Effector memory CD8-positive, alpha-beta T cell (primary cell): Measurements from ENCODE around the gene GALNT11.
"Not testable (repeated sequence)": the region's sequence is repeated elsewhere in the genome, so short reads cannot be mapped to it uniquely, and the experiment has no call there.

Experiments
- ATAC-seq: fragments of 150-1000 bp; cut with Tn5 transposase; replicated peaks from 2 replicates; pipeline ENCODE4 v1.10.0; 2021; ENCODE audit warnings: mild to moderate bottlenecking, moderate library complexity
- DNase-seq, 3 experiments: peaks; one replicate each; pipeline ENCODE4 v3.0.0; 2021
- H3K27ac Mint-ChIP-seq, 2 donors: one replicate each; pipeline ENCODE4 v1.8.0; 2022; ENCODE audit warnings: mild to moderate bottlenecking in 2 of 2, mixed read lengths in 2 of 2, moderate library complexity in 2 of 2
- H3K27me3 Mint-ChIP-seq, 2 donors: one replicate each; pipeline ENCODE4 v1.8.0; 2022; ENCODE audit warnings: mixed read lengths in 2 of 2
- H3K36me3 Mint-ChIP-seq: one replicate; pipeline ENCODE4 v1.8.0; 2022; ENCODE audit warnings: mild to moderate bottlenecking, moderate library complexity, mixed read lengths; ENCODE audit not compliant: insufficient read depth
- H3K4me1 Mint-ChIP-seq, 2 donors: one replicate each; pipeline ENCODE4 v1.8.0; 2022; ENCODE audit warnings: low read depth in 2 of 2, mixed read lengths in 2 of 2
- H3K4me3 Mint-ChIP-seq, 2 donors: one replicate each; pipeline ENCODE4 v1.8.0; 2022; ENCODE audit warnings: mild to moderate bottlenecking in 2 of 2, mixed read lengths in 2 of 2, moderate library complexity in 2 of 2
- H3K9me3 Mint-ChIP-seq, 2 donors: one replicate each; pipeline ENCODE4 v1.8.0; 2022; ENCODE audit warnings: mixed read lengths in 2 of 2

GALNT11 gene

GRCh38 chr7:152043086-152043485 is 17.6 kb downstream of the GALNT11 start:
- peaks cover 9 to 30% of the 10 kb centered on the region in 2 donors for H3K4me1 Mint-ChIP-seq
- not testable (repeated sequence) for H3K36me3 Mint-ChIP-seq, H3K4me3 Mint-ChIP-seq, ATAC-seq, DNase-seq, H3K9me3 Mint-ChIP-seq, H3K27me3 Mint-ChIP-seq
- H3K27ac Mint-ChIP-seq: peak overlapping the region in 1 of 2 donors; percentile 47

- ATAC-seq, H3K27ac Mint-ChIP-seq, H3K27me3 Mint-ChIP-seq, DNase-seq, H3K4me3 Mint-ChIP-seq, H3K9me3 Mint-ChIP-seq, H3K36me3 Mint-ChIP-seq: not testable (repeated sequence)
- peaks cover 15 to 44% of the 10 kb centered on the region in 2 donors for H3K4me1 Mint-ChIP-seq
Observed at GRCh38 chr7:152044909-152045308, 19.4 kb downstream of the GALNT11 start.

DNA sequence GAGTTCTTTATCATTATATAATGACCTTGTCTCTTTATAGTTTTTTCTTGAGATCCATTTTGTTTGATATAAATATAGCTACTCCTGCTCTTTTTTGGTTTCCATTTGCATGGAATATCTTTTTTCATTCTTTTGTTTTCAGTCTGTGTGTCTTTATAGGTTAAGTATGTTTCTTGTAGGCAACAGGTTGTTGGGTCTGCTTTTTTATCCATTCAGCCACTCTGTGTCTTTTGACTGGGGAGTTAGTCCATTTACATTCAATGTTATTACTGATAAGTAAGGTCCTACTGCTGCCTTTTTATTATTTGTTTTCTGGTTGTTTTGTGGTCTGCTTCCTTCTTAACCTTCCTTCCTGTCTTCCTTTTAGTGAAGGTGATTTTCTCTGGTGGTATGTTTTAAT is 21.1 kb downstream of the GALNT11 start:
- H3K36me3 Mint-ChIP-seq: peaks cover 2% of the 10 kb centered on the region
- H3K27ac Mint-ChIP-seq: no peak overlapping the region
- DNase-seq (no peak), ATAC-seq (no peak)
- peak overlapping the region in 1 of 2 donors; percentile 20 for H3K4me3 Mint-ChIP-seq
- H3K27me3 Mint-ChIP-seq: no peaks in the 10 kb centered on the region
- peaks cover 18 to 44% of the 10 kb centered on the region in 2 donors for H3K4me1 Mint-ChIP-seq
- H3K9me3 Mint-ChIP-seq: peaks cover 0 to 8% of the 10 kb centered on the region in 2 donors

DNA sequence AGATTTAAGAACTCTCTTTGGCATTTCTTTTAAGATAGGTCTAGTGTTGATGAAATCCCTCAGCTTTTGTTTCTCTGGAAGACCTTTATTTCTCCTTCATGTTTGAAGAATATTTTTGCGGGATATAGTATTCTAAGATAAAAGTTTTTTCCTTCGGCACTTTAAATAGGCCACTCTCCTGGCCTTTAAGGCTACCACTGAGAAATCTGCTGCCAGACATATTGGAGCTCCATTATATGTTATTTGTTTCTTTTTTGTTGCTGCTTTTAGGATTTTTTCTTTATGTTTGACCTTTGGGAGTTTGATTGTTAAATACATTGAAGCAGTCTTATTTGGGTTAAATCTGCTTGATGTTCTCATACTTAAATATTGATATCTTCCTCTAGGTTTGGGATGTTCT is 22.6 kb downstream of the GALNT11 start:
- Mint-ChIP-seq H3K27ac (peak overlapping the region in 1 of 2 donors; percentile 20), H3K9me3 (peaks cover 0 to 8% of the 10 kb centered on the region in 2 donors), H3K4me1 (peaks cover 23 to 48% of the 10 kb centered on the region in 2 donors), H3K4me3 (no peak overlapping the region), H3K27me3 (no peaks in the 10 kb centered on the region), H3K36me3 (peaks cover 2% of the 10 kb centered on the region)
- DNase-seq (no peak), ATAC-seq (no peak)

- peaks cover 5% of the 10 kb centered on the region for H3K36me3 Mint-ChIP-seq
- no peak overlapping the region for H3K4me3 Mint-ChIP-seq
- H3K27ac Mint-ChIP-seq: no peak overlapping the region
- peaks cover 27 to 48% of the 10 kb centered on the region in 2 donors for H3K4me1 Mint-ChIP-seq
- ATAC-seq (no peak), DNase-seq (no peak)
- H3K27me3 Mint-ChIP-seq: no peaks in the 10 kb centered on the region
- H3K9me3 Mint-ChIP-seq: peaks cover 0 to 4% of the 10 kb centered on the region in 2 donors
Observed at GRCh38 chr7:152050547-152050971, 25.1 kb downstream of the GALNT11 start.

DNA sequence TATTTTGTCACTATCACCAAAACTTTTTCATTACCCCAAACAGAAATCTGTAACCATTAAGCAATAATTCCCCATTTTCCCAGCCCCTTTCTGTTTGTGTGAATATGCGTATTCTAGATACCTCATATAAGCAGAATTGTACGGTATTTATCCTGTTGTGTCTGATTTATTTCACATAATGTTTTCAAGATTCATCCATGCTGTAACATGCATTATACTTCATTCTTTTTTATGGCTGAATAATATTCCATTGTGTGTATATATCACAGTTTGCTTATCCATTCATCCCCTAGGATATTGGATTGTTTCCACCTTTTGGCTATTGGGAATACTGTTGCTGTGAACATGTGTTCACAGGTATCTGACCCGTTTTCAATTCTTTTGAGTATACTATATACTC is 26.5 kb downstream of the GALNT11 start:
- no peak for DNase-seq
- H3K4me1 Mint-ChIP-seq: peaks cover 21 to 37% of the 10 kb centered on the region in 2 donors
- H3K27ac Mint-ChIP-seq: no peak overlapping the region

DNA sequence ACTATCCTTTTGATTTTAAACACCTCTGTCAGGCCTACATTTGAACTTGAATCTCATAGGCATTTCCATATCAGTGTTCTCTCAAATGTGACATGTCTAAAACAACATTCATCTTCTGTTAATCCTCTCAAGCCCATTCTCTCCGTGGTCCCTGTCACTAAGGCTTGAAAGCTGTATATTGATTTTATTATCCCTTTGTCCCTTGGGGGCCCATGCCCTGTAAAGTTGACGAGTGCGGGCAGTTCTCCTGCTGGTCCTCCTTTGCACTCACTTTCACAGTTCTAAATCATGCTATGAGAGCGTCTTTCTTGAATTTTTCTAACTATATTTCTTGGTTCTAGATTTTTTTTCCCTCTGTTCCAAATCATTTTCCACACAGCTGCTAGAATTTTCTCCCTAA is 27.3 kb downstream of the GALNT11 start:
- no peak for ATAC-seq
- Mint-ChIP-seq H3K4me3 (no peak overlapping the region), H3K27ac (no peak overlapping the region), H3K4me1 (peaks cover 24 to 40% of the 10 kb centered on the region in 2 donors), H3K36me3 (peaks cover 3% of the 10 kb centered on the region), H3K9me3 (no peaks in the 10 kb centered on the region), H3K27me3 (no peaks in the 10 kb centered on the region)
- no peak for DNase-seq

More for the DNA sequence above, 26.5 kb downstream of the GALNT11 start:
- H3K36me3 Mint-ChIP-seq: peaks cover 5% of the 10 kb centered on the region
- H3K27me3 Mint-ChIP-seq: no peaks in the 10 kb centered on the region
- no peaks in the 10 kb centered on the region for H3K9me3 Mint-ChIP-seq
- H3K4me3 Mint-ChIP-seq: no peak overlapping the region
- no peak for ATAC-seq

DNA sequence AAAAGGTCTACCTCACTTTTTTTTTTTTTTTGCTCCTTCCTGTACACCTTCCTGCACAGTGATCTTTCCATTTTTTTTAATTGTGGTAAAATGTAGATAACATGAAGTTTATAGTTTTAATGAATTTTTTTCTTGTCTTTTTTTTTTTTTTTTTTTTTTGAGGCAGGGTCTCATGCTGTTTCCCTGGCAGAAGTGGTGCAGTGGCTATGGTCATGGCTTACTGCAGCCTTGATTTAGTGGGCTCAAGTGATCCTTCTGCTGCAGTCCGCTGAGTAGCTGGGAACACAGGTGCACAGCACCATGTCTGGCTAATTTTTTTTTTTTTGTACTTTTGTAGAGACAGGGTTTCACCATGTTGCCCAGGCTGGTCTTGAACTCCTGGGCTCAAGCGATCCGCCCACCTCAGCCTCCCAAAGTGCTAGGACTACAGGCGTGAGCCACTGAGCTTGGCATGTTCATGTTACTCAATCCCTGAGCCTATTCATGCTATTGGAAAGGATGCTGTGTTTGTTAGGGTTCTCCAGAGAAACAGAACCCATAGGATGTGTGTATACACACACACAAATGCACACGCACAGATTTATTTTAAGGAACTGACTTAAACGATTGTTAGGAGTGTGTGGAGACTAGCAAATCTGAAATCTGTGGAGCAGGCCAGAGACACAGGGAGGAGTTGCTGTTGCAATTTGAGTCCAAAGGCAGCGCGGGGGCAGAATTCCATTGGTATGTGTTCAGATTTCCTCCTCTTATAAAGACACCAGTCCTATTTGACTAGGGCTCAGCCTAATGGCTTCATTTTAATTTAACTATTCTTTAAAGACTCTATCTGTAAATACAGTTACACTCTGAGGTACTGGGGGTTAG is 29.1 kb downstream of the GALNT11 start:
- no peak for DNase-seq
- H3K4me3 Mint-ChIP-seq: no peak overlapping the region
- peaks cover 12% of the 10 kb centered on the region for H3K36me3 Mint-ChIP-seq
- peaks cover 22 to 40% of the 10 kb centered on the region in 2 donors for H3K4me1 Mint-ChIP-seq
- no peak for ATAC-seq
- H3K27ac Mint-ChIP-seq: no peak overlapping the region
- H3K9me3 Mint-ChIP-seq: no peaks in the 10 kb centered on the region
- H3K27me3 Mint-ChIP-seq: no peaks in the 10 kb centered on the region

- Mint-ChIP-seq H3K36me3 (peaks cover 12% of the 10 kb centered on the region), H3K27me3 (no peaks in the 10 kb centered on the region), H3K9me3 (no peaks in the 10 kb centered on the region), H3K27ac (no peak overlapping the region), H3K4me1 (peaks cover 18 to 35% of the 10 kb centered on the region in 2 donors), H3K4me3 (no peak overlapping the region)
- DNase-seq (no peak), ATAC-seq (no peak)
Observed at GRCh38 chr7:152056621-152057274, 31.3 kb downstream of the GALNT11 start.

GRCh38 chr7:152059311-152059710 is 33.8 kb downstream of the GALNT11 start:
- H3K27ac Mint-ChIP-seq: no peak overlapping the region
- H3K9me3 Mint-ChIP-seq: peaks cover 0 to 2% of the 10 kb centered on the region in 2 donors
- DNase-seq (no peak), ATAC-seq (no peak)
- no peak overlapping the region for H3K4me3 Mint-ChIP-seq
- H3K36me3 Mint-ChIP-seq: peaks cover 12% of the 10 kb centered on the region
- H3K4me1 Mint-ChIP-seq: peaks cover 19 to 49% of the 10 kb centered on the region in 2 donors
- no peaks in the 10 kb centered on the region for H3K27me3 Mint-ChIP-seq

DNA sequence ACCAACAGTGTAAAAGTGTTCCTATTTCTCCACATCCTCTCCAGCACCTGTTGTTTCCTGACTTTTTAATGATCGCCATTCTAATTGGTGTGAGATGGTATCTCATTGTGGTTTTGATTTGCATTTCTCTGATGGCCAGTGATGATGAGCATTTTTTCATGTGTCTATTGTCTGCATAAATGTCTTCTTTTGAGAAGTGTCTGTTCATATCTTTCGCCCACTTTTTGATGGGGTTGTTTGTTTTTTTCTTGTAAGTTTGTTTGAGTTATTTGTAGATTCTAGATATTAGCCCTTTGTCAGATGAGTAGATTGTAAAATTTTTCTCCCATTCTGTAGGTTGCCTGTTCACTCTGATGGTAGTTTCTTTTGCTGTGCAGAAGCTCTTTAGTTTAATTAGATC is 35.6 kb downstream of the GALNT11 start:
- ATAC-seq, DNase-seq, H3K4me3 Mint-ChIP-seq, H3K9me3 Mint-ChIP-seq, H3K27me3 Mint-ChIP-seq, H3K36me3 Mint-ChIP-seq, H3K27ac Mint-ChIP-seq: not testable (repeated sequence)
- H3K4me1 Mint-ChIP-seq: peaks cover 24 to 48% of the 10 kb centered on the region in 2 donors

- H3K4me1 Mint-ChIP-seq: peaks cover 24 to 61% of the 10 kb centered on the region in 2 donors
- not testable (repeated sequence) for H3K27ac Mint-ChIP-seq, ATAC-seq, H3K9me3 Mint-ChIP-seq, H3K27me3 Mint-ChIP-seq, DNase-seq, H3K4me3 Mint-ChIP-seq, H3K36me3 Mint-ChIP-seq
Observed at GRCh38 chr7:152063192-152063591, 37.7 kb downstream of the GALNT11 start.

DNA sequence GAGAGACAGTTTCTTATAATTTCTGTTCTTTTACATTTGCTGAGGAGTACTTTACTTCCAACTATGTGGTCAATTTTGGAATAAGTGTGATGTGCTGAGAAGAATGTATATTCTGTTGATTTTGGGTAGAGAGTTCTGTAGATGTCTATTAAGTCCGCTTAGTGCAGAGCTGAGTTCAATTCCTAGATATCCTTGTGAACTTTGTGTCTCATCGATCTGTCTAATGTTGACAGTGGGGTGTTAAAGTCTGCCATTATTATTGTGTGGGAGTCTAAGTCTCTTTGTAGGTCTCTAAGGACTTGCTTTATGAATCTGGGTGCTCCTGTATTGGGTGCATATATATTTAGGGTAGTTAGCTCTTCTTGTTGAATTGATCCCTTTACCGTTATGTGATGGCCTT is 38.3 kb downstream of the GALNT11 start:
- not testable (repeated sequence) for DNase-seq, H3K36me3 Mint-ChIP-seq, H3K9me3 Mint-ChIP-seq, H3K4me3 Mint-ChIP-seq, ATAC-seq, H3K27me3 Mint-ChIP-seq, H3K27ac Mint-ChIP-seq
- peaks cover 23 to 61% of the 10 kb centered on the region in 2 donors for H3K4me1 Mint-ChIP-seq
